ENCODE results near the gene MUC5AC.
A peak's percentile ranks its signal among the peaks of the same experiment; 100 is the strongest.
"Not testable (repeated sequence)": the region's sequence is repeated elsewhere in the genome, so short reads cannot be mapped to it uniquely, and the experiment has no call there.

MUC5AC gene

GRCh38 chr11:1199241-1199750, 41.5 kb downstream of the MUC5AC start:
- DNase-seq, result no peak

- DNase-seq, result peak; percentile 40
These were observed 42.2 kb downstream of the MUC5AC start for GRCh38 chr11:1199751-1200610.

GRCh38 chr11:1200611-1201191, 42.9 kb downstream of the MUC5AC start:
- no peak for DNase-seq

- no peak for DNase-seq
These were observed 43.8 kb downstream of the MUC5AC start for GRCh38 chr11:1201395-1202153.

GRCh38 chr11:1202154-1202775, 44.5 kb downstream of the MUC5AC start:
- no peak for DNase-seq

GRCh38 chr11:1202776-1203504, 45.2 kb downstream of the MUC5AC start:
- peak; percentile 15 for DNase-seq

- DNase-seq, result no peak
These were observed 45.9 kb downstream of the MUC5AC start for GRCh38 chr11:1203505-1204271.

GRCh38 chr11:1204381-1205101, 46.8 kb downstream of the MUC5AC start:
- no peak for DNase-seq

GRCh38 chr11:1205121-1205986, 47.6 kb downstream of the MUC5AC start:
- DNase-seq, result no peak

GRCh38 chr11:1205987-1206331, 48.2 kb downstream of the MUC5AC start:
- DNase-seq, result no peak

GRCh38 chr11:1206391-1207271, 48.9 kb downstream of the MUC5AC start:
- no peak for DNase-seq

- no peak for DNase-seq
These were observed 49.8 kb downstream of the MUC5AC start for GRCh38 chr11:1207401-1208143.

GRCh38 chr11:1208144-1208393, 50.3 kb downstream of the MUC5AC start:
- no peak for DNase-seq

GRCh38 chr11:1208394-1209261, 50.9 kb downstream of the MUC5AC start:
- DNase-seq, result no peak

GRCh38 chr11:1209371-1210057, 51.8 kb downstream of the MUC5AC start:
- no peak for DNase-seq

- no peak for DNase-seq
These were observed 54.1 kb downstream of the MUC5AC start for GRCh38 chr11:1211838-1212237.

- DNase-seq, result not testable (repeated sequence)
These were observed 58.1 kb downstream of the MUC5AC start for GRCh38 chr11:1215826-1216225.

Data from NCI-H2171 treated with DMSO at 0.1 percent for 48 hours (cell line).